ENCODE measurements around the gene CIITA.

- no peak for TF ChIP-seq EZH2 (IDR thresholded peaks at IDR 0.05; ENCODE audit: insufficient read depth, poor library complexity, severe bottlenecking)
- TF ChIP-seq EZH2phosphoT487 (IDR thresholded peaks at IDR 0.05; ENCODE audit: insufficient read depth, low read depth) = no peak
Measured at GRCh38 chr16:10918294-10919002, 41.4 kb downstream of the CIITA start.

All from GM23248 (cell line).